SH-SY5Y (cell line): ENCODE measurements around the gene PIGC.

Experiments used
- GATA2 ChIP-seq: IDR thresholded peaks from 2 replicates; pipeline ENCODE4 v1.6.1; 2011; ENCODE audit warnings: mild to moderate bottlenecking, low read depth, low read length
- GATA3 ChIP-seq: IDR thresholded peaks from 2 replicates; pipeline ENCODE4 v1.6.1; 2011; ENCODE audit warnings: low read depth, mild to moderate bottlenecking, low read length, moderate library complexity

DNA sequence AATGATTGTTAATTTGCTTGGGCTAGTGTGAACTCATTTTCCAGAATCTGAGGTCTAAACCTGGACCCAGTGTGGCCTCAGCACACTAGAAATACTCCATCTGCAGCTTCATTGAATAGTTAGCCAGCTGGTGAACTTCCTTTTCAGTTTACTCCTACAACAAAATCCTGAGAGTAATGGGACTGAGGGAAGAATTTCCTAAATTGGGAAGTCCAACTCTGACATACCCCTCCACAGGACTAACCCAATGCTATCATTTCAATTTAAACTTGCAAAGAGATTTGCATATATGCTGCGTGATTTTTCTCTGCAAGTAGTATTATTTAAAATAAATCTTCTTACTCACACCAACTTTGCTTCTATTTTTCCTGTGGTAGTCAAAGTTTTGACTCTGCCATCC lies 27.8 kb upstream of the PIGC start:
- TF ChIP-seq GATA2 (no peak), GATA3 (no peak)
